ENCODE data around the gene SYCE1L. TPM values are rescaled to one million over a fixed set of nuclear protein-coding genes. Genes with fewer than 3 reads are reported as not detected.

The SYCE1L gene, protein sequence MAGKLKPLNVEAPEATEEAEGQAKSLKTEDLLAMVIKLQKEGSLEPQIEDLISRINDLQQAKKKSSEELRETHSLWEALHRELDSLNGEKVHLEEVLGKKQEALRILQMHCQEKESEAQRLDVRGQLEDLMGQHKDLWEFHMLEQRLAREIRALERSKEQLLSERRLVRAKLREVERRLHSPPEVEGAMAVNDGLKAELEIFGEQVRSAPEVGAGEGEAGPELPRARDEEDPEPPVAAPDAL
- 1.9 and 2.0 TPM in 2 replicates for total RNA-seq

DNA sequence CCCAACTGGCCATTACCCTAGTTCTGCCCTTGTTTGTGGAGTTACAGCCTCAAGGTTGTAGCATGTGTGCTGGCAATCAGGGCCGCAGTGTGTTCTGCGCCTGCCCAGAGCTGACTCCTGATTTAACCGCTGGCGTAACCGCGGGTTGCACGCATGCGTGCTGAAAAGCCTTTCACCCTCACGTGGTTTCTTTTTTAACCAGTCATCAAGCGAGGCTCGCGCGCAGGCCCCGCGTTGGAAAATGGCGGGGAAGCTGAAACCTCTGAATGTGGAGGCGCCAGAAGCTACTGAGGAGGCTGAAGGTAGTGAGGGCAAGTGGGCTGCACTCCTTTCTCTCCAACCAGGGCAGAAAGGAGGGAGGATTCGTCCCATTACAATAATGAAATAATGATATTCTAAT lies at the start of gene SYCE1L:
SYCE1L (plus strand) TSS at position 198 of the 400 bp plus-strand sequence; CDS start at position 242, 44 bp downstream.

DNA sequence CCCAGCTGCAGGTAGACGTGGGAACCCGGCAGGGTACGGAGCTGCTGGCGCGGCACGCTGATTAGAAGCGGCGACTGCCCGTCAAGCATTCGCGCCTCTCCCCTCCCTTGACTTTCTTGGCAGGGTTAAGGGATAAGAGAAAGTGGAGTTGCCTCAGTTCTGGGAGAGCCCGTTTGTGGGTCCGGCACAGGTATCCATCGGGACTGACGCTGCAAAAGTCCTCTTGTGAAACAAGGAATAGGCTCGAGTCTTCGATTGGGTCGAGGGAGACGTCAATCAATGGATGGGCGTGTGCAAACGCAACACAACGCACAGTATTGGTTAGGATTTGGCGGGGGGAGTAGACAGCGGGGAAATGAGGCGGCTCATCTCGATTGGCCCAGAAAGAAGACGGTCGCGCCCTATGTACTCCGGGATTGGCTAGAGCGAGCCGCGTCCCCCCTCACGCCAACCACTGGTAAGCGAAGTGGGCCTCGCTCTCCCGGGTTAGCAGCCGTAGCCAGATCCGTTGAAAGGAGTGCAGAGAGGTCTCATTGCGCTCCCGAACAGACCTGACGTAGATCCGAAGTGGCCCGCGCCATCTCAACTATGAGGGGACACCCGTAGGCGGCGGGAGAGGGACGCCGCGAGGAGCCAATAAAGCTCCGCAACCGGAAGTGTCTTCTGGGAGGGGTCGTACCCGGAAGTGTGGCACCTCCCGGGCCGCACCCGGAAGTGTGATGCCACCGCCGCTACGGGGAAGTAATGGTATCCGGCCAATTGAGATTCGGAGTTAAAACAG lies 8.5 kb upstream of the SYCE1L start, which contains the start of gene MON1B:
MON1B (plus strand) TSS at position 713 of the 781 bp plus-strand sequence. CDS start 296 bp downstream, outside the sequence.

Other genes with a start within 250 kb of the SYCE1L start
- gene MON1B, start 8.2 kb upstream of the SYCE1L start, total RNA-seq, result 28.6 and 37.4 TPM in 2 replicates
- 5.7 and 14.1 TPM in 2 replicates for gene ADAMTS18, start 235.6 kb downstream of the SYCE1L start, total RNA-seq